HG03135 (cell line): ENCODE data around the gene TSFM.
A peak's percentile ranks its signal among the peaks of the same experiment; 100 is the strongest.

Source experiments
- ATAC-seq: cut with Tn5 transposase; IDR thresholded peaks from one replicate; pipeline ENCODE4 v1.9.1; 2021; ENCODE audit warnings: mild to moderate bottlenecking, moderate library complexity; ENCODE audit not compliant: unreplicated experiment

Gene TSFM

GRCh38 chr12:57832966-57833365, 50.4 kb downstream of the TSFM start:
- no peak for ATAC-seq

- no peak for ATAC-seq
Observed at GRCh38 chr12:57833672-57834071, 51.1 kb downstream of the TSFM start.

- ATAC-seq, result no peak
Observed at GRCh38 chr12:57834086-57834876, 51.7 kb downstream of the TSFM start.

- ATAC-seq, result no peak
Observed at GRCh38 chr12:57835366-57836288, 53.0 kb downstream of the TSFM start.

GRCh38 chr12:57836442-57837375, 54.1 kb downstream of the TSFM start:
- peak; percentile 45 for ATAC-seq

GRCh38 chr12:57837864-57838562, 55.4 kb downstream of the TSFM start:
- no peak for ATAC-seq

GRCh38 chr12:57838594-57839302, 56.2 kb downstream of the TSFM start:
- no peak for ATAC-seq

- no peak for ATAC-seq
Observed at GRCh38 chr12:57839996-57840395, 57.4 kb downstream of the TSFM start.

- no peak for ATAC-seq
Observed at GRCh38 chr12:57840726-57841125, 58.1 kb downstream of the TSFM start.

GRCh38 chr12:57841445-57841844, 58.9 kb downstream of the TSFM start:
- ATAC-seq, result no peak

GRCh38 chr12:57842342-57843294, 60.0 kb downstream of the TSFM start:
- ATAC-seq, result no peak

- ATAC-seq, result peak; percentile 9
Observed at GRCh38 chr12:57844709-57845477, 62.3 kb downstream of the TSFM start.

- peak; percentile 34 for ATAC-seq
Observed at GRCh38 chr12:57845478-57846284, 63.1 kb downstream of the TSFM start.

- peak; percentile 5 for ATAC-seq
Observed at GRCh38 chr12:57846285-57846576, 63.6 kb downstream of the TSFM start.

GRCh38 chr12:57846577-57847319, 64.2 kb downstream of the TSFM start, which contains the start of gene CTDSP2:
TSS of gene CTDSP2 (minus strand) at chr12:57846729. CDS start at chr12:57846435, 294 bp downstream.
- ATAC-seq, result peak; percentile 33
